ENCODE data around the gene CEP41.

DNA sequence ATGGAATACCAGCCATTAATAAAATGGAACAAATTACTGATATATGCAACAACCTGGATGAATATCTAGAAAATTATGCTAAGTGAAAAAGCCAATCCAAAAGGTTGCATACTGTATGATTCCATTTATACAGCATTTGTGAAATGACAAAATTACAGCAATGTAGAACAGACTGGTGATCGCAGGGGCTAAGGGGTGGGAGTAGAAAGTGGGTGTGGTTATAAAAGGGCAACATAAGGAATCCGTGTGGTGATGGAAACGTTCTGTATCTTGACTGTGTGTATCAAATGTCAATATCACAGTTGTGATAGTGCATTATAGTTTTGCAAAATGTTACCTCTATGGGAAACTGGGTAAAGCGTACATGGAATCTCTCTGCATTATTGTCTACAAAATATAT is 15.0 kb downstream of the CEP41 start:
- TF ChIP-seq CTCF (conservative IDR thresholded peaks at IDR 0.05; ENCODE audit: low read depth in 2 of 2) (no peak), EZH2 (IDR thresholded peaks at IDR 0.05; ENCODE audit: low read depth, unreplicated experiment) (no peak), ZNF331 (CRISPR knock-in tag; IDR thresholded peaks at IDR 0.05; ENCODE audit: low read depth) (no peak), CREB1 (CRISPR knock-in tag; IDR thresholded peaks at IDR 0.05; ENCODE audit: low read depth) (no peak), POLR2AphosphoS5 (IDR thresholded peaks at IDR 0.05; ENCODE audit: low read depth) (no peak), STAT1 (IDR thresholded peaks at IDR 0.05; ENCODE audit: unreplicated experiment) (no peak), JUNB (IDR thresholded peaks at IDR 0.05; ENCODE audit: unreplicated experiment) (no peak), EZH2phosphoT487 (IDR thresholded peaks at IDR 0.05; ENCODE audit: unreplicated experiment) (no peak), ZNF114 (CRISPR knock-in tag; IDR thresholded peaks at IDR 0.05) (no peak), NANOG (IDR thresholded peaks at IDR 0.05; ENCODE audit: borderline replicate concordance) (no peak), ETS1 (IDR thresholded peaks at IDR 0.05) (no peak)
- TF ChIP-seq, protein P1, sequence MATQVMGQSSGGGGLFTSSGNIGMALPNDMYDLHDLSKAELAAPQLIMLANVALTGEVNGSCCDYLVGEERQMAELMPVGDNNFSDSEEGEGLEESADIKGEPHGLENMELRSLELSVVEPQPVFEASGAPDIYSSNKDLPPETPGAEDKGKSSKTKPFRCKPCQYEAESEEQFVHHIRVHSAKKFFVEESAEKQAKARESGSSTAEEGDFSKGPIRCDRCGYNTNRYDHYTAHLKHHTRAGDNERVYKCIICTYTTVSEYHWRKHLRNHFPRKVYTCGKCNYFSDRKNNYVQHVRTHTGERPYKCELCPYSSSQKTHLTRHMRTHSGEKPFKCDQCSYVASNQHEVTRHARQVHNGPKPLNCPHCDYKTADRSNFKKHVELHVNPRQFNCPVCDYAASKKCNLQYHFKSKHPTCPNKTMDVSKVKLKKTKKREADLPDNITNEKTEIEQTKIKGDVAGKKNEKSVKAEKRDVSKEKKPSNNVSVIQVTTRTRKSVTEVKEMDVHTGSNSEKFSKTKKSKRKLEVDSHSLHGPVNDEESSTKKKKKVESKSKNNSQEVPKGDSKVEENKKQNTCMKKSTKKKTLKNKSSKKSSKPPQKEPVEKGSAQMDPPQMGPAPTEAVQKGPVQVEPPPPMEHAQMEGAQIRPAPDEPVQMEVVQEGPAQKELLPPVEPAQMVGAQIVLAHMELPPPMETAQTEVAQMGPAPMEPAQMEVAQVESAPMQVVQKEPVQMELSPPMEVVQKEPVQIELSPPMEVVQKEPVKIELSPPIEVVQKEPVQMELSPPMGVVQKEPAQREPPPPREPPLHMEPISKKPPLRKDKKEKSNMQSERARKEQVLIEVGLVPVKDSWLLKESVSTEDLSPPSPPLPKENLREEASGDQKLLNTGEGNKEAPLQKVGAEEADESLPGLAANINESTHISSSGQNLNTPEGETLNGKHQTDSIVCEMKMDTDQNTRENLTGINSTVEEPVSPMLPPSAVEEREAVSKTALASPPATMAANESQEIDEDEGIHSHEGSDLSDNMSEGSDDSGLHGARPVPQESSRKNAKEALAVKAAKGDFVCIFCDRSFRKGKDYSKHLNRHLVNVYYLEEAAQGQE (IDR thresholded peaks at IDR 0.05; ENCODE audit: unreplicated experiment), result no peak
- TF ChIP-seq, protein P2, sequence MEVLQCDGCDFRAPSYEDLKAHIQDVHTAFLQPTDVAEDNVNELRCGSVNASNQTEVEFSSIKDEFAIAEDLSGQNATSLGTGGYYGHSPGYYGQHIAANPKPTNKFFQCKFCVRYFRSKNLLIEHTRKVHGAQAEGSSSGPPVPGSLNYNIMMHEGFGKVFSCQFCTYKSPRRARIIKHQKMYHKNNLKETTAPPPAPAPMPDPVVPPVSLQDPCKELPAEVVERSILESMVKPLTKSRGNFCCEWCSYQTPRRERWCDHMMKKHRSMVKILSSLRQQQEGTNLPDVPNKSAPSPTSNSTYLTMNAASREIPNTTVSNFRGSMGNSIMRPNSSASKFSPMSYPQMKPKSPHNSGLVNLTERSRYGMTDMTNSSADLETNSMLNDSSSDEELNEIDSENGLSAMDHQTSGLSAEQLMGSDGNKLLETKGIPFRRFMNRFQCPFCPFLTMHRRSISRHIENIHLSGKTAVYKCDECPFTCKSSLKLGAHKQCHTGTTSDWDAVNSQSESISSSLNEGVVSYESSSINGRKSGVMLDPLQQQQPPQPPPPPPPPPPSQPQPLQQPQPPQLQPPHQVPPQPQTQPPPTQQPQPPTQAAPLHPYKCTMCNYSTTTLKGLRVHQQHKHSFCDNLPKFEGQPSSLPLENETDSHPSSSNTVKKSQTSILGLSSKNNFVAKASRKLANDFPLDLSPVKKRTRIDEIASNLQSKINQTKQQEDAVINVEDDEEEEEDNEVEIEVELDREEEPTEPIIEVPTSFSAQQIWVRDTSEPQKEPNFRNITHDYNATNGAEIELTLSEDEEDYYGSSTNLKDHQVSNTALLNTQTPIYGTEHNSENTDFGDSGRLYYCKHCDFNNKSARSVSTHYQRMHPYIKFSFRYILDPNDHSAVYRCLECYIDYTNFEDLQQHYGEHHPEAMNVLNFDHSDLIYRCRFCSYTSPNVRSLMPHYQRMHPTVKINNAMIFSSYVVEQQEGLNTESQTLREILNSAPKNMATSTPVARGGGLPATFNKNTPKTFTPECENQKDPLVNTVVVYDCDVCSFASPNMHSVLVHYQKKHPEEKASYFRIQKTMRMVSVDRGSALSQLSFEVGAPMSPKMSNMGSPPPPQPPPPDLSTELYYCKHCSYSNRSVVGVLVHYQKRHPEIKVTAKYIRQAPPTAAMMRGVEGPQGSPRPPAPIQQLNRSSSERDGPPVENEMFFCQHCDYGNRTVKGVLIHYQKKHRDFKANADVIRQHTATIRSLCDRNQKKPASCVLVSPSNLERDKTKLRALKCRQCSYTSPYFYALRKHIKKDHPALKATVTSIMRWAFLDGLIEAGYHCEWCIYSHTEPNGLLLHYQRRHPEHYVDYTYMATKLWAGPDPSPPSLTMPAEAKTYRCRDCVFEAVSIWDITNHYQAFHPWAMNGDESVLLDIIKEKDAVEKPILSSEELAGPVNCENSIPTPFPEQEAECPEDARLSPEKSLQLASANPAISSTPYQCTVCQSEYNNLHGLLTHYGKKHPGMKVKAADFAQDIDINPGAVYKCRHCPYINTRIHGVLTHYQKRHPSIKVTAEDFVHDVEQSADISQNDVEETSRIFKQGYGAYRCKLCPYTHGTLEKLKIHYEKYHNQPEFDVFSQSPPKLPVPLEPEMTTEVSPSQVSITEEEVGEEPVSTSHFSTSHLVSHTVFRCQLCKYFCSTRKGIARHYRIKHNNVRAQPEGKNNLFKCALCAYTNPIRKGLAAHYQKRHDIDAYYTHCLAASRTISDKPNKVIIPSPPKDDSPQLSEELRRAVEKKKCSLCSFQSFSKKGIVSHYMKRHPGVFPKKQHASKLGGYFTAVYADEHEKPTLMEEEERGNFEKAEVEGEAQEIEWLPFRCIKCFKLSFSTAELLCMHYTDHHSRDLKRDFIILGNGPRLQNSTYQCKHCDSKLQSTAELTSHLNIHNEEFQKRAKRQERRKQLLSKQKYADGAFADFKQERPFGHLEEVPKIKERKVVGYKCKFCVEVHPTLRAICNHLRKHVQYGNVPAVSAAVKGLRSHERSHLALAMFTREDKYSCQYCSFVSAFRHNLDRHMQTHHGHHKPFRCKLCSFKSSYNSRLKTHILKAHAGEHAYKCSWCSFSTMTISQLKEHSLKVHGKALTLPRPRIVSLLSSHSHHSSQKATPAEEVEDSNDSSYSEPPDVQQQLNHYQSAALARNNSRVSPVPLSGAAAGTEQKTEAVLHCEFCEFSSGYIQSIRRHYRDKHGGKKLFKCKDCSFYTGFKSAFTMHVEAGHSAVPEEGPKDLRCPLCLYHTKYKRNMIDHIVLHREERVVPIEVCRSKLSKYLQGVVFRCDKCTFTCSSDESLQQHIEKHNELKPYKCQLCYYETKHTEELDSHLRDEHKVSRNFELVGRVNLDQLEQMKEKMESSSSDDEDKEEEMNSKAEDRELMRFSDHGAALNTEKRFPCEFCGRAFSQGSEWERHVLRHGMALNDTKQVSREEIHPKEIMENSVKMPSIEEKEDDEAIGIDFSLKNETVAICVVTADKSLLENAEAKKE (CRISPR knock-in tag; IDR thresholded peaks at IDR 0.05), result no peak

Data from GM23338 (cell line).